ENCODE results near the gene PTGES.
"Not testable (repeated sequence)": the region's sequence is repeated elsewhere in the genome, so short reads cannot be mapped to it uniquely, and the experiment has no call there.

PTGES gene

DNA sequence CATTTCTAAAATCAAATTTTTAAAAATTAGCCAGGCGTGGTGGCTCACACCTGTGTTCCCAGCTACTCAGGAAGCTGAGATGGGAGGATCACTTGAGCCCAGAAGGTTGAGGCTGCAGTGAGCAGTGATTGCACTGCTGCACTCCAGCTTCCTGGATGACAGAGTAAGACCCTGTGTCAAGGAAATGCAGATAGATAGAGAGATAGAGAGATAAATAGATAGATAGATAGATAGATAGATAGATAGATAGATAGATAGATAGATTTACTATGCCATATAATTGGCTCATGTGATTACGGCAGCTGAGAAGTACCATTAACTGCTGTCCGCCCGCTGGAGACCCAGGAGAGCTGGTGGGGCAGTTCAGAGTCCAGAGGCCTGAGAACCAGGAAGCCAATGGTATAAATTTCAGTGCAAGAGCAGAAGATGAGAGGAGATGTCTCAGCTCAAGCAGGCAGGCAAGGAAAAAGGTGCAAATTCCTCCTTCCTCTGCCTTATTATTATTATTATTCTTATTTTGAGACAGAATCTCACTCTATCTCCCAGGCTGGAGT is 13.0 kb upstream of the PTGES start:
- Mint-ChIP-seq H3K27me3 (ENCODE audit: low read depth, poor library complexity) (peaks cover 4% of the 10 kb centered on the region), H3K27ac (no peak overlapping the region), H3K4me1 (peaks cover 35% of the 10 kb centered on the region), H3K4me3 (no peak overlapping the region), H3K36me3 (ENCODE audit: low read depth) (no peaks in the 10 kb centered on the region), H3K9me3 (no peaks in the 10 kb centered on the region)
- TF ChIP-seq, protein P1, sequence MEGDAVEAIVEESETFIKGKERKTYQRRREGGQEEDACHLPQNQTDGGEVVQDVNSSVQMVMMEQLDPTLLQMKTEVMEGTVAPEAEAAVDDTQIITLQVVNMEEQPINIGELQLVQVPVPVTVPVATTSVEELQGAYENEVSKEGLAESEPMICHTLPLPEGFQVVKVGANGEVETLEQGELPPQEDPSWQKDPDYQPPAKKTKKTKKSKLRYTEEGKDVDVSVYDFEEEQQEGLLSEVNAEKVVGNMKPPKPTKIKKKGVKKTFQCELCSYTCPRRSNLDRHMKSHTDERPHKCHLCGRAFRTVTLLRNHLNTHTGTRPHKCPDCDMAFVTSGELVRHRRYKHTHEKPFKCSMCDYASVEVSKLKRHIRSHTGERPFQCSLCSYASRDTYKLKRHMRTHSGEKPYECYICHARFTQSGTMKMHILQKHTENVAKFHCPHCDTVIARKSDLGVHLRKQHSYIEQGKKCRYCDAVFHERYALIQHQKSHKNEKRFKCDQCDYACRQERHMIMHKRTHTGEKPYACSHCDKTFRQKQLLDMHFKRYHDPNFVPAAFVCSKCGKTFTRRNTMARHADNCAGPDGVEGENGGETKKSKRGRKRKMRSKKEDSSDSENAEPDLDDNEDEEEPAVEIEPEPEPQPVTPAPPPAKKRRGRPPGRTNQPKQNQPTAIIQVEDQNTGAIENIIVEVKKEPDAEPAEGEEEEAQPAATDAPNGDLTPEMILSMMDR (IDR thresholded peaks at IDR 0.05): no peak
- DNase-seq: no peak

DNA sequence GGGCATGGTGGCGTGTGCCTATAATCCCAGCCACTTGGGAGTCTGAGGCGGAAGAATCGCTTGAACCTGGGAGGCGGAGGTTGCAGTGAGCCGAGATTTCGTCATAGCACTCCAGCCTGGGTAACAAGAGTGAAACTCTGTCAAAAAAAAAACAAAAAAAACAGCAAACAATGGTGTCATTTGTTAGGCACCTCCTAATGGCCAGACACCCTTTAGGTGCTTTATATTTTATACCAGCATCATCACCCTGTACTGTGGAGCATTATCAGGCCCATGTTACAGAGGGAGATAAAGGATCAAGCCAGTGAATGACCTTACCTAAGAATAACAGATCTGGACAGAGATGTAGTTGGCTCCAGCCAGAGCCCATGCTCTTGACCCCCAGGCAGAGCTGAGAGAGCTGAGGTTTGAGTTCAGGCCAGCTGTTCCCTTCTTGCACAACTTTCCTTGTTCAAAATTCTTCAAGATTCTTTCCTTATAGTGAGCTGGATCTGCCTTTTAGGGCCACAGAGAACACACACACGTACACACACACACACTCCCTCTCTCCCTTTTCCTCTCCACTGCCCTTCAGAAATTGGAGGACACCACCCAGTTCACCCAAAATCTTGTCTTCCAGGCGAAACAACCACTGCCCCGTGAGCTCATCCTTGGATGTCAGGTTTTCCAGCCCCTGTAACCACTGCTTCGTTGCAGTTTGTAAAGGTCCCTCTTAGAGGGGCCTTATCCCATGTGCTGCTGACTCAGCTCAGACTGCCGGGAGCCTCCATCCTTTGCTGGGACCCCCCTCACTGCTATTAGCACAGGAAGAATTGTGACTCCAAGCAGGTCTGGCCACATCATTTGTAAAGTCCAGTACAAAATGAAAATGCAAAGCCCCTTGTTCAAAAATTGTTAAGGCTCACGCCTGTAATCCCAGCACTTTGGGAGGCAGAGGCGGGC is 10.4 kb upstream of the PTGES start:
- Mint-ChIP-seq H3K4me1 (peaks cover 39% of the 10 kb centered on the region), H3K9me3 (no peaks in the 10 kb centered on the region), H3K4me3 (peak overlapping the region; percentile 56), H3K36me3 (ENCODE audit: low read depth) (no peaks in the 10 kb centered on the region), H3K27ac (peak overlapping the region; percentile 98), H3K27me3 (ENCODE audit: low read depth, poor library complexity) (peaks cover 3% of the 10 kb centered on the region)
- TF ChIP-seq, protein P1 (IDR thresholded peaks at IDR 0.05): no peak
- no peak for DNase-seq

DNA sequence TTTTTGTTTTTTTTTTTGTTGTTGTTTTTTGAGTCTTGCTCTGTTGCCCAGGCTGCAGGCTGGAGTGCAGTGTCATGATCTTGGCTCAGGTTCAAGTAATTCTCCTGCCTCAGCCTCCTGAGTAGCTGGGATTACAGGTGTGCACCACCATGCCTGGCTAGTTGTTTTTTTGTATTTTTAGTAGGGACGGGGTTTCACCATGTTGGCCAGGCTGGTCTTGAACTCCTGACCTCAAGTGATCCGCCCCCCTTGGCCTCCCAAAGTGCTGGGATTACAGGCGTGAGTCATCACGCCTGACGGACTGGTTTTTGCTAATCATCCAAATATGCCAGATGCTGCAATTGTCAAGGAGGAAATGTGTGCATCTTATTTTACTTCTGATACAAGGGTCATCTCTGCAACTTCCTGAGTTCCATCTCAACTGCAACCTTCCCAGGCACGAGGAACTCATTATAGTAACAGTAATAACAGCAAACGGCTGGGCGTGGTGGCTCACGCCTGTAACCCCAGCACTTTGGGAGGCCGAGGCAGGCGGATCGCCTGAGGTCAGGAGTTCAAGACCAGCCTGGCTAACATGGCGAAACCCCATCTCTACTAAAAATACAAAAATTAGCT is 9.6 kb upstream of the PTGES start:
- not testable (repeated sequence) for H3K9me3 Mint-ChIP-seq; H3K36me3 Mint-ChIP-seq (ENCODE audit: low read depth); DNase-seq; H3K27me3 Mint-ChIP-seq (ENCODE audit: low read depth, poor library complexity); H3K4me3 Mint-ChIP-seq
- peak overlapping the region; percentile 94 for H3K27ac Mint-ChIP-seq
- H3K4me1 Mint-ChIP-seq: peaks cover 44% of the 10 kb centered on the region

DNA sequence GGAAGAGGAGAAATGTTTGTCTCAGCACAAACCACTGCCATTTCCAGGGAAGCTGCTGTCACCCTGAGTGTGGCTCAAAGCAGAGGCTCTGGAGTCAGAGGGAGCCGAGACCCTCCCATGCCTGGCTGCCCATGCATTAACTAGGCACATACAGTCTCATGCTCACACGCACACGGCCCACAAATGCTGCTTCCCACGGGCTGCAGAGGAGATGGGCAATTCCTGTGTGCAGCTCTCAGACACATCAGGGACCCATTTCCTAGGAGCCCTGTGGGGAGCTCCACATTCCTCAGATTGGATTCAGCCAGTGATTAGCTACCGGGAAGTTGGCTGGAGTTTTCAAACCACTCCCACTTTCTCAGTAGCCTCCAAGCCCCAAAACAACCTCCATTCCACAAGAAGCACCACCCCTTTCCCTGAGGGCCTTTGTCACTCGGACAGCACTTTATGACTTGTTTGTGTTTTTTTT is 9.1 kb upstream of the PTGES start:
- peak overlapping the region; percentile 94 for H3K27ac Mint-ChIP-seq
- no peaks in the 10 kb centered on the region for H3K36me3 Mint-ChIP-seq (ENCODE audit: low read depth)
- peaks cover 47% of the 10 kb centered on the region for H3K4me1 Mint-ChIP-seq
- TF ChIP-seq, protein P1 (IDR thresholded peaks at IDR 0.05): no peak
- no peak overlapping the region for H3K4me3 Mint-ChIP-seq
- DNase-seq: peak; percentile 29
- H3K27me3 Mint-ChIP-seq (ENCODE audit: low read depth, poor library complexity): peaks cover 4% of the 10 kb centered on the region
- H3K9me3 Mint-ChIP-seq: no peaks in the 10 kb centered on the region

DNA sequence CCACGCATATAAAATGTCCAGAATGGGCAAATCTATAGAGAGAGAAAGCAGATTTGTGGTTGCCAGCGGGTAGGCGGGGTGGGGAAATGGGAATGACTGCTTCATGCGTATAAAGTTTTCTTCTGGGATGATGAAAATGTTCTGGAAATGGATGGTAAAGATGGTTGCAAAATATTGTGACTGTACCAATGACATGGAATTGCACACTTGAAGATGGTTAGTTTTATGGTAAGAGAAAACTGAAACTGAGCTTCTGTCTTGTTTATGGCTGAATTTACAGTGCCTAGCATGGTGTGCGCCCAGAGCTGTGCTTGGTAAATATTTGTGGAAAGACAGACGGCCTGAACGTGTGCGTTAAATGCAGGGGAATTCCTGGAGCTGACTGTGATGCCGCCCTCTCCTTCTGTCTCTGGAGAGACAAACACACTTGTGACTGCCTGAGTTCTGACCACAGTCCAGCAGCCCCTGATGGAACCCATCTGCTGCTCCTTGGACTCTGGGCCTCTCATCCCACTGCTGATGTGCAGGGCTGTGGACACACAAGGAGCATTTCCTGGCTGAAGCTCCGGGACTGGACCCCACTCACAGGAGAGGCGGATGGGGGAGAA is 8.6 kb upstream of the PTGES start:
- peaks cover 6% of the 10 kb centered on the region for H3K27me3 Mint-ChIP-seq (ENCODE audit: low read depth, poor library complexity)
- peak overlapping the region; percentile 94 for H3K27ac Mint-ChIP-seq
- no peak overlapping the region for H3K4me3 Mint-ChIP-seq
- no peaks in the 10 kb centered on the region for H3K9me3 Mint-ChIP-seq
- peaks cover 50% of the 10 kb centered on the region for H3K4me1 Mint-ChIP-seq
- no peaks in the 10 kb centered on the region for H3K36me3 Mint-ChIP-seq (ENCODE audit: low read depth)
- TF ChIP-seq, protein P1 (IDR thresholded peaks at IDR 0.05): no peak
- DNase-seq: no peak

DNA sequence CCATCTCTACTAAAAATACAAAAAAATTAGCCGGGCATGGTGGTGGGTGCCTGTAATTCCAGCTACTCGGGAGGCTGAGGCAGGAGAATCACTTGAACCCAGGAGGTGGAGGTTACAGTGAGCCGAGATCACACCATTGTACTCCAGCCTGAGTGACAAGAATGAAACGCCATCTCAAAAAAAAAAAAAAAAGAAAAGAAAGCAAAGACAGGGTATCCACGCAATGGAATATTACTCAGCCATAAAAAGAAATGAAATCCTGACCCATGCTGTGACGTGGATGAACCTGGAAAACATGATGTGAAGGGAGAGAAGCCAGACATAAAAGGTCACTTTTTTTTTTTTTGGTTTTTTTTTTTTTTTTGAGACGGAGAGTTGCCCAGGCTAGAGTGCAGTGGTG is 7.9 kb upstream of the PTGES start:
- H3K36me3 Mint-ChIP-seq (ENCODE audit: low read depth); H3K4me3 Mint-ChIP-seq; H3K27me3 Mint-ChIP-seq (ENCODE audit: low read depth, poor library complexity); H3K9me3 Mint-ChIP-seq; DNase-seq; H3K27ac Mint-ChIP-seq: not testable (repeated sequence)
- H3K4me1 Mint-ChIP-seq: peaks cover 56% of the 10 kb centered on the region
